ENCODE measurements around the gene PDE9A. TPM values are rescaled to one million over a fixed set of nuclear protein-coding genes. Genes with fewer than 3 reads are reported as not detected.

The PDE9A gene
- total and polyA plus RNA-seq, 2 donors (not counting 3 experiments of a cell fraction or from before 2014, with no cell fraction given): 0.28 to 2.2 TPM

- Histone ChIP-seq H3K9me1 (replicated peaks; ENCODE audit: control insufficient read depth, extremely low read depth, insufficient read depth, low read length) (no peaks in the 10 kb centered on the region), H3K9me3 (replicated peaks; ENCODE audit: control insufficient read depth, insufficient read depth, low read length) (no peaks in the 10 kb centered on the region), H4K20me1 (replicated peaks; ENCODE audit: control insufficient read depth, extremely low read depth, insufficient read depth, low read length) (no peaks in the 10 kb centered on the region), H3K27ac (ENCODE audit: insufficient read depth, low read depth, low read length) (no peak overlapping the region), H3K36me3 (ENCODE audit: control insufficient read depth in 2 of 2, extremely low read depth in 1 of 2, insufficient read depth in 2 of 2, low read length in 2 of 2) (no peaks in the 10 kb centered on the region), H3K79me2 (ENCODE audit: control insufficient read depth, insufficient read depth, low read length) (no peaks in the 10 kb centered on the region), H3K9ac (replicated peaks; ENCODE audit: extremely low read depth, insufficient read depth, low read length) (no peak overlapping the region), H3K4me3 (replicated peaks in 1 of 3; ENCODE audit: insufficient read depth in 1 of 3, low read depth in 1 of 3, low read length in 3 of 3) (no peak overlapping the region), H3K4me1 (ENCODE audit: control insufficient read depth, extremely low read depth, insufficient read depth, low read length) (no peaks in the 10 kb centered on the region), H3K27me3 (ENCODE audit: control insufficient read depth in 2 of 2, insufficient read depth in 2 of 2, low read length in 2 of 2) (no peaks in the 10 kb centered on the region), H2AFZ (ENCODE audit: low read depth, low read length) (no peak overlapping the region), H3K4me2 (ENCODE audit: insufficient read depth, low read length) (no peak overlapping the region)
- dilution Hi-C loops (cut with MboI; ENCODE audit: extremely low pct_ligation_motif_present, low sequenced_read_pairs) (no loop called here), intact Hi-C loops (cut with micrococcal nuclease) (no loop called here)
- BruUV-seq (replicated peaks): no TSS peak
- FAIRE-seq: no peak
- TF ChIP-seq POLR2AphosphoS5 (IDR thresholded peaks at IDR 0.05; ENCODE audit: insufficient read depth, low read depth, low read length) (no peak), MAX (IDR thresholded peaks at IDR 0.05; ENCODE audit: insufficient read depth, insufficient read length) (no peak), POLR2A (IDR thresholded peaks at IDR 0.05; ENCODE audit: low read depth, low read length) (no peak), JUN (IDR thresholded peaks at IDR 0.05; ENCODE audit: borderline replicate concordance, insufficient read depth, insufficient read length, low read depth) (no peak), MYC (IDR thresholded peaks at IDR 0.05; ENCODE audit: low read depth, low read length) (no peak), CTCF (IDR thresholded peaks at IDR 0.05; ENCODE audit: extremely low read depth in 1 of 2, insufficient read depth in 1 of 2, low read depth in 1 of 2, low read length in 2 of 2) (no peak), GATA2 (IDR thresholded peaks at IDR 0.05; ENCODE audit: insufficient read depth, insufficient read length, low read depth, low read length) (no peak), FOS (IDR thresholded peaks at IDR 0.05; ENCODE audit: borderline replicate concordance, insufficient read depth, low read length) (no peak), EZH2 (IDR thresholded peaks at IDR 0.05; ENCODE audit: borderline replicate concordance, low read depth, low read length, severe bottlenecking) (no peak)
- no peak for DNase-seq (ENCODE audit: low read depth, low spot score)
- CTCF ChIA-PET: no interaction called here
- POLR2A ChIA-PET: no interaction called here
These were observed 19.6 kb upstream of the PDE9A start for GRCh38 chr21:42633858-42634257.
